Brain microvascular endothelial cell (primary cell): ENCODE measurements around the gene UVSSA.

Experiments
- DNase-seq: peaks from one replicate; pipeline ENCODE4 v3.0.0-alpha.2; 2020
- H3K27ac ChIP-seq: fragments of 250-450 bp; sonication (Bioruptor Pico); 2 replicates; pipeline ENCODE4 v1.5.1; 2020; ENCODE audit warnings: mild to moderate bottlenecking, moderate library complexity
- H3K27me3 ChIP-seq: fragments of 250-450 bp; sonication (Bioruptor Pico); replicated peaks from 2 replicates; pipeline ENCODE4 v1.5.1; 2020; ENCODE audit warnings: mild to moderate bottlenecking
- H3K36me3 ChIP-seq: fragments of 250-450 bp; sonication (Bioruptor Pico); replicated peaks from 2 replicates; pipeline ENCODE4 v1.5.1; 2020; ENCODE audit warnings: mild to moderate bottlenecking
- H3K4me3 ChIP-seq: 2 replicates; pipeline ENCODE4 v1.5.1; 2011; ENCODE audit warnings: low read depth, mild to moderate bottlenecking, control low read depth, low read length, moderate library complexity
- CTCF ChIP-seq: IDR thresholded peaks from 2 replicates; pipeline ENCODE4 v1.5.1; 2011; ENCODE audit warnings: low read depth, mild to moderate bottlenecking, moderate library complexity, low read length, control low read depth, inconsistent platforms; ENCODE audit errors: missing control alignments
- in situ Hi-C: cut with HindIII; loops from 2 replicates; pipeline ENCODE4 v1.10.0; 2017; ENCODE audit warnings: low sequenced_read_pairs, low pct_ligation_motif_present

Gene UVSSA

GRCh38 chr4:1381181-1381621 lies 34.2 kb downstream of the UVSSA start:
- Histone ChIP-seq H3K27ac (no peak overlapping the region), H3K27me3 (no peaks in the 10 kb centered on the region), H3K36me3 (no peaks in the 10 kb centered on the region), H3K4me3 (no peak overlapping the region)
- no peak for TF ChIP-seq CTCF
- DNase-seq = no peak
- in situ Hi-C loops = no loop called here

GRCh38 chr4:1381944-1382541 lies 35.0 kb downstream of the UVSSA start:
- H3K4me3 ChIP-seq = no peak overlapping the region
- in situ Hi-C loops = no loop called here
- DNase-seq = no peak
- no peaks in the 10 kb centered on the region for H3K27me3 ChIP-seq
- TF ChIP-seq CTCF = no peak
- no peaks in the 10 kb centered on the region for H3K36me3 ChIP-seq
- H3K27ac ChIP-seq = no peak overlapping the region

- no peak overlapping the region for H3K4me3 ChIP-seq
- H3K27ac ChIP-seq = no peak overlapping the region
- TF ChIP-seq CTCF = no peak
- no peaks in the 10 kb centered on the region for H3K27me3 ChIP-seq
- DNase-seq = no peak
- in situ Hi-C loops = no loop called here
- no peaks in the 10 kb centered on the region for H3K36me3 ChIP-seq
Measured at GRCh38 chr4:1382776-1383727, 36.0 kb downstream of the UVSSA start.

GRCh38 chr4:1383728-1384591 lies 37.0 kb downstream of the UVSSA start:
- no peak overlapping the region for H3K27ac ChIP-seq
- H3K4me3 ChIP-seq = no peak overlapping the region
- no peaks in the 10 kb centered on the region for H3K36me3 ChIP-seq
- no peaks in the 10 kb centered on the region for H3K27me3 ChIP-seq
- no peak for TF ChIP-seq CTCF
- no peak for DNase-seq
- in situ Hi-C loops = no loop called here

- TF ChIP-seq CTCF = no peak
- no peak overlapping the region for H3K4me3 ChIP-seq
- no peaks in the 10 kb centered on the region for H3K36me3 ChIP-seq
- in situ Hi-C loops = no loop called here
- no peaks in the 10 kb centered on the region for H3K27me3 ChIP-seq
- no peak for DNase-seq
- H3K27ac ChIP-seq = no peak overlapping the region
Measured at GRCh38 chr4:1384675-1385372, 37.8 kb downstream of the UVSSA start.
